NOMO-1 (cell line): ENCODE results near the gene SFTA2.

Source experiments
- DNase-seq, 2 experiments: peaks; one replicate each; lab custom pipeline; 2025; ENCODE audit not compliant: unreplicated experiment in 2 of 2; lab: John Stamatoyannopoulos, UW

The SFTA2 gene

DNA sequence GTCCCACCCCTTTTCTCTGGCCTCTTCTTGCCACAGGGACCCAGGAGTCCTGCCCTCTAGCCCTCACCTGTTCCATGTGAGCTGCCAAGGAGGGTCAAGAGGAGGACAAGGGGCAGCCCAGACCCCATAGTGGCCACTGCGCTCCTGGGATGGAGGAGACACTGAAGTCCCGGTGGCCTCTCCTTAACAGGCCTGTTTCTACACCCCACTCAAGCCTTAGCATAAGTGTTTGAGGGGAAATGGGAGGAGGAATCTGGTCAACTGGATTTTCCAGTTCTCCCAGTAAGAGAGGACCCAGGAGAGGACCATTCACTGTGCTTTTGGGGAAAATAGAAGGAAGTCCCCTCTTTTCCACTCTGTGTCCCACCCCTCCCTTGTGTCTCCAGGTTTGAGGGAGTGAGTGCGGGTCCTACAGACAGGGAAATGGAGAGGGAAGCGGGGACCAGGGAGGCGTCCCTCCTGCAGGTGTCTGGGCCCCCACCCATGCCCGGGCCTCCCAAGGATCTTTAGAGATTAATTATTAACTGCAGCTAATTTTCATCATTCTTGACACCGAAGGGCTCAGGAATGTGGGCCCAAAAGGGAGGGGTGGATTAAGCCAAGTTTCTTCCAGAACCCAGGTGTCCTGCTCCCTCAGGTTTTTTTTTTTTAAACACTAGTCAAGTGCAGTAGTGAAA lies at the start of gene SFTA2:
Gene SFTA2 (minus strand): TSS at position 202 of the 677 bp plus-strand sequence. CDS start 74 bp downstream, at position 128.
- DNase-seq: no peak

DNA sequence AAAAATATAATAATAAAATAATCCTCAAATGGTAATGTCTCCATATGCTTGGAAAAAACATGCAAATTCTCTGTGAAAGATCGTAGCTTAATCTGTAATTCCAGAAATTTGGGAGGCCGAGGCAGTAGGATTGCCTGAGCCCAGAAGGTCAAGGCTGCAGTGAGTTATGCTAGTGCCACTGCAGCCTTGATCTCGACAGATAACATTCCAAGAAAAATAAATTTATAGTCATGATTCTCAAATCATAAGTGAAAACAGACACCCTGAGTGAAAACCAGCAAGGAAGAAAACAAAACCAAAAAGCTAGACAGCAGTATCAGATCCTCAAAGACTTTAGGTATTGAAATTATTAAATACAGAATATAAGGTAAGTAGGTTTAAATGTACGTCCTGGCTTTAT lies 47.7 kb upstream of the SFTA2 start:
- no peak for DNase-seq

DNA sequence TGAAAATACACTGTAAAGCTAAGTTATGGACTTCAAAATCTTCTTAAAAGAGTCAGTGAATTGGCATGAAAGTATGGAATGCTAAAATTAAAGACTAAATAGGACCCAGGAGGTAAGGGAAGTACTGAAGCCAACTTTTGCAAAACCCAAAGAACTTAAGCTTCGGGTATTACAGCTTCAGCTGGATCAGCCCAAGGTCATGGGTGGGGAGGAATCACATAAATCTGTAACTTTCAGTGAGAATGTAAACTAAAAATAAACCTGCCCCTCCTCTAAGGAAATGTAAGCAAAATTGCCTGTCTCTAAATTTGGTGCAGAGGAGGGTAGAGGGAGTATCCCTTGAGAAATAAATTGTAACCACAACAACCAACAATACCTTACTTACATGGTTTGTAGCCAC lies 47.2 kb upstream of the SFTA2 start:
- no peak for DNase-seq

DNA sequence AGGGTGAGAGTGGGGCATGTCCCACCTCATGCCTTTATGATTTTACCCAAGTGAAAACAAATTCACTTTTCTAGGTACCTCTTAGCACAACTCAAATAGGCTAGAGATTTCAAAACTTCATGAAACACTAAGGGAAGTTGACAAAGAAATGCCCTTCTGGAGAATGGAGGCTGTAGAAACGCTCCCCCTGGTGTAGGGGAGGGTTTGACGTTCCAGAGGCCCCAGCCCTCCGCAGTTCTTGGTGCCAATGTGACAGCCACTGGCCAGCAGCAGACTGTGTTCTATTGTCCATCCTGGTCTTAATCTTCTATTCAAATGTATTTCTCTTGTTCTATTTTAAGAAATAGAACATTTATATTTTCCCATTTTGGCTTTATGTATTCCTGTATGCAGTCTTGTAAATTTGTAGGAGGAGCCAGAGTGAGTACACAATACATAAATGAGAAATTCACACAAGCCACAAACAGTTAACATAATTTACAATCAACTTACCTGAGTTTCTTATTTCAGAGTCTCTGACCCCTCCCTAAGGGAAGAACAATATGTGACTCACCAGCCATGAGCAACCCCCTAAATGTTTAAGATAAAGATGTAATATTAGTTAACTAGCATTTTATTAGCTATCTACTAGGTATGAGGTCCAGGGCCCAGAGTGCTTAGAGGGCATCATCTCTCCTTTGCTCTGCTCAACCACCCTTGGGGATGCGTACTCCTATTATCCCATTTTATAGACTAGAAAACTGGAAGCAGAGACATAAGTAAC lies 42.7 kb upstream of the SFTA2 start:
- peak in 1 of 2 experiments; percentile 11 for DNase-seq

DNA sequence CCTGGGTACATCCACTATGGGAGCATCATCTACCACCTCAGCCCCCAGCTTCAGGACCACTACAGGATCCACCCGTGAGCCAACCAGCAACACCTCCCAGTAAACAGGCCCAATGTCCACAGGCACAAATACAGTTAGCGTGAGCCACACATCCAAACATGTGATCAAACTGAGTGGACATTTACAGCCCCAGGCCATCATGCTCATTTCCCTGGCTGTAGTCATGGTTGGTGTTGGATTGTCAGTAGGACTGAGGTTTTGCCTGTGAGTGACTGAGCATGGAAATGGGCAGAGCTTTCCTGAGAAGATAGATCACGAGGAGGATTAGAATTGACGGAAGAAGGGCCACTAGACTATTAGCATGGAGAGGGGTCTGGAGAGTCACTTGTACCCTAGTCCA lies 40.8 kb upstream of the SFTA2 start:
- no peak for DNase-seq

DNA sequence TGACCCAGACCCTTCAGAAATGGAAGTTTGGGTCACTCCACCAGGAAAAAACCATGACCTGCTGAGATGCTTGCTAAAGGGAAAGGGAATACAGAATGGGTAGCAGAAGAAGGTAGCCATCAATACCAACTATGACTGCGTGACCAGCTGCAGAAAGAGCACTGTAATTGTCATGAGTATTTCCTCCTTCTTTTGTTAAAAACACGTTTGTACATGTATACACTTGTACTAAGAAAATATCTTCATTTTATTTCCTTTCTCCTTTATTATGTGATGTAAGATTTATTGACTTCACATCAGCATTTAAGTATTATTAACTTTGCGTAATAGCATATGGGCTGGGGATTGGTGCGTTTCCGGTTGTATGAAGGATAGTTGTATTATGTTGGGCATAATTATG lies 39.0 kb upstream of the SFTA2 start:
- no peak for DNase-seq

DNA sequence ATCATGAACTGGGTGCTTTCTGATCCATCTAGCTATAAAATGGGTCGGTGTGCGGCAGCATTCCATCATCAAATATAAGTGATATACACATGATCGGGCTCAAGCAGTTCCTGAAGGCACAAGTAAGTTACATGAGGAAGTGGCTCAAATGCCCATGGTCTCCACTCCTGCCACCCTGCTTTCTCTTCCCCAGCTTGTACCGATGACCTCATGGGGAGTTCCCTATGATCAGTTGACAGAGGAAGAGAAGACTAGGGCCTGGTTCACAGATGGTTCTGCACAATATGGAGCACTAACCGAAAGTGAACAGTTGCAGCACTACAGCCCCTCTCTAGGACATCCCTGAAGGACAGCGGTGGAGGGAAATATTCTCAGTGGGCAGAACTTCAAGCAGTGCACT lies 37.2 kb upstream of the SFTA2 start:
- peak; percentile 19 to 22 for DNase-seq

DNA sequence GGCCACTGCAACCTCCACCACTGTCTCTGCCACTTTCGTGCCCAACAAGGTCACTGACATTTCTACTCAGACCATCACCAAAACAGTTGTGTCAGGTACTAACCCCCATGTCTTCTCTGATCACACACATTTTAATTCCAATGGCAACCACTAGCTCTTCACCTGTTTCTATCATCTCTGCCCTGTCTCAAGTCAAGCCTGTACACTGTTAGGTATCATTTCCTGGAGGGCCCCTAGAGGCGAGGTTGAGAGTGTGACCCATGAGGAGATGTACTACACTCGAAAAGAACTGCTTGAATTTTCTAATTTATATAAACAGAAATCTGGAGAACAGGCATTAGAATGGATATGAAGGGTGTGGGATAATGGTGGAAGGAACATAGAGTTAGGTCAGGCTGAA lies 34.2 kb upstream of the SFTA2 start:
- DNase-seq: no peak

DNA sequence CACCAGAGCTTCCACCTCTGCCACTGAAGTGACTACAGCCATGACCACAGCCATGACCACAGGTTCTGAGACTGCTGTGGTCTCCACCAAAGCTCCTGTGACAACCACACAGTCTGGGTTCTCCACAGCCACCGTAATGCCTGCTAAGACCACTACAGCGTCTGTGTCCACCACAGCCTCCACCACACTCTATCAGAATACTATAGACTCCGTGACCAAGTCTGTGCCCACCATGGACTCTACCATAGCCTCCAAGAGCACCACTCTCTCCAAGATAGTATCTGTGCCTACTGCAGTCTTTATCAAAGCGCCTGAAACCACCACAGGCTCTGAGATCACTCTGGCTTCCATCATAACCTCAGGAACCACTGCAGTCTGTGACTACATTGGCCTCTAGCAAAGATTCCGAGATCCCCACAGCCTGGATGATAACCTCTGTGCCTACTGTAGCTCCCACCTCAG lies 33.2 kb upstream of the SFTA2 start:
- DNase-seq: no peak

DNA sequence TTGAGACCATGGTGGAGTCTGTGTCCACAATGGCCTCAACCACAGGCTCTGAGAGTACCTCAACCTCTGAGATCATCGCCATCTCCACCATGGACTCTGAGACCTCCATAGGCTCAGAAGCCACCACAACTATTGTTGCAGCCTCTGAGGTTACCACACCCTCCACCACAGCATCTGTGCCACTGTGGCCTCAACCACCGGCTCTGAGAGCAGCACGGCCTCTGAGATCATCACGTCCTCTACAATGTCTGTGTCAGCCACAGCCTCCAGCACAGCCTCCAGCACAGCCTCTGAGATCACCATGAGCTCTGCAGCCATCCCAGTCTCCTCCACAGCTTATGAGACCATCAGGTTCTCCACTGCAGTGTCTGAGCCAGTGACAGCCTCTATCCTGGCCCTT lies 32.1 kb upstream of the SFTA2 start:
- no peak for DNase-seq

DNA sequence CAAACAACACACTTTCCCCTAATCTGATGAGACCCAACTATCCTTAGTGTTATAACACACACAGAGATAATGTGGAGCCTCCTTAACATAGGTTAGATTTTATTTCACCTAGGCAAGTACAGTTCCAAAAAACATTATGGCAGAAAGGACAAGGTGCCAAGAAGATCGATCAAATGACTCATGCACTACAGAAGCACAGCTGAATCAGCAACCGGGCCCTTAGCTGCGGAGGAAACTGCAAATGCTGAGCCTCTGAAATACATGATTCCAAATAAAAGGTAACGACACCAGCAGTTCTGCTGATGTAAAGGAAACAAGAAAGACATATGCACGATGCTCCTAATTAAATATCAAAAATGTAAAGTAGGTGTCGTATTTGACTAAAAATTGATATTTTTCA lies 31.7 kb upstream of the SFTA2 start:
- no peak for DNase-seq

DNA sequence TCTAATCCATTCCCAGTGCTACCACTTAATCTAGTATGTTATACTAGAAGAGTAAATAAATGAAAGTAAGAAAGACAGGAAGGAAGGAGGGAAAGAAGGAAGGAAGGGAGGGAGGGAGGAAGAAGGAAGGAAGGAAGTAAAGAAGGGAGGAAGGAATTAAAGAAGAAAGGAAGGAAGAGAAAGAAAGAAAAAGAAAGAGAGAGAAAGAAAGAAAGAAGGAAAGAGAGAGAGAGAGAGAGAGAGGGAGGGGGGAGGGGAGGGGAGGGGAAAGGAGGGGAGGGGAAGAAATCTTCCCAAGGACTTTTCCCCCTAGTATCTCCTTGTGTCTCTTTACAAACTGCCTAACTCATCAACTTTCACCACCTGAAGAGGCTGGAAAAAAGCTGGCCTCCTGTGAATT lies 30.7 kb upstream of the SFTA2 start:
- DNase-seq: no peak

DNA sequence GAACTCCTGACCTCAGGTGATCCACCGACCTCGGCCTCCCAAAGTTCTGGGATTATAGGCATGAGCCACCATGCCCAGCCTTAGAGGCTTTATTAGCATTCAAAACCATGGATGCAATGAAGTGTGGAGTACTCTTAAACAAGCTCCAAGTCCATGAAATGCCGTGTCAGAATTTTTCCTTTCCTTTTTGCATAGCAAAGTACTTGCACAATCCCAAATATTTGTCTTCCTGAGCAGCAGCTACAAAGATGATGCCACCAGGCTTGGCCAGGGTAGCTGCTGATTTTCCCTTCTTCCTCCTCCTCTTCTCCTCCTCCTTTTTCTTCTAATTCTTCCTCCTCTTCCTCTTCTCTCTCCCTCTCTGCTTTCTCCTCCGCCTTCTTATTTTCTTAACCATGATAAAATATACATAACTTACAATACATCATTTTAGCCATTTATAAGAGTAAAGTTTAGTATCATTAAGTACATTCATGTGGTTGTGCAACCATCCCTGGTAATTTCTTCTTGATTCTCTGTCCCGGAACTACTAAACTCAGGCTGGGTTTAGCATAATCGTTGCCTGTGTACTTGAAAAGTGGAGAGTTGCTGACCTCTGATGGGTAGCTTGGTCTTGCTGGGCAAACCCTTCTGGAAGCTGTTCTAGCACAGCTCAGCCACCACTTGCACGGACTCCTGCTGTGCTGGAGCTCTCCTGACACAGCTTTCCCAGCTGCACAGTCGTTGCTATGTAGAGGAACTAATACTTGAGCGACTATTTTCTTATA lies 29.1 kb upstream of the SFTA2 start:
- DNase-seq: peak; percentile 10 to 49

DNA sequence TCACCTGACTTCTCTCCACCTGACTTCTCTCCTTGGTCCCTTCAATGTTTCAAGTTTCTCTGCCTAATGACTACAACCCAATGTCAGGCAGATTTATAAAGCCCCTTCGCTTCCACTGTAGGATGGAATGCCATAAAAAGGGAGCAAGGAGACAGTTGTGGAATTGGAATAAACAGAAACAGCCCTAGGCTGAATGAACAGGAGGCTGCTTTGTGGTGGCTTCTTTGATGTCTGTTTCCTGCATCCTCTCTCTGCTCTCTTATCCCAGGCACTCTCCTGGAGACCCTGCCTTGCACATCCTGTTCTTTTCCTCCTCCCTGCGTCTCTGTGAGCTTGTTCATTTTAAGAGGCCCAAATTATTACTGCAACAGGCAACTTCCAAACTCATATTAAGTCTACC lies 25.7 kb upstream of the SFTA2 start:
- DNase-seq: no peak

DNA sequence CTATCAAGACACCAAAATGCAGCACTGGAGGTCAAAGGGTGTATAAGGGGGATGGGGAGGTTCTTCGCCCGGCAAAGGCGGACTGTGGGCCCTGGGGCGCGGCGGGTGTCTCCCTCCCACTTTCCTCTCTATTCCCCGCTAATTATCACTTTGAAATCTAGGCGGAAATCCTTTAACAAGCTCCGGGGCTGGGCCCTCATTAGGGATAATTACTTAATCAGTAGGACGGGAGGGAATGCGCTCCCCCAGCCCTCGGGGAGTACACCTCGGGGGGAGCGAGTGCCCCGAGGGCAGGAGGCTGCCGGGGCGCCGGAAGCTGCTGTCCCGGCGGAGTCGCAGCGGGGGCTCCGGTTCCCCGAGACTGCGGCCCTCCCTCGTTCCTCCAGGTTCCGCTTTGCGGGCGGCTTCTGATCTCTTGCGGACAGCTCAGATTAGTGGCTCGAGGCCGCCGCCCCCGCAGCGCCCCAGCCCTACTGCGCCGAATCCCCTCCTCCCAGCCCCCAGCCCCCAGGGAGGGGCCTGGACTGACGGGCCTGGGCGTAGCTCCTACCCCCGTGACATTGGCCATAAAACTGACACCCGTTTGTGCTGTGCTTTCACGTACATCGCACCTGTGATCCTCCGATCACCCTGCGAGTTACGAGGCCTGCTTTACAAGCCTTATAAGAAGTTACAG lies 23.5 kb upstream of the SFTA2 start:
- peak; percentile 53 to 54 for DNase-seq

DNA sequence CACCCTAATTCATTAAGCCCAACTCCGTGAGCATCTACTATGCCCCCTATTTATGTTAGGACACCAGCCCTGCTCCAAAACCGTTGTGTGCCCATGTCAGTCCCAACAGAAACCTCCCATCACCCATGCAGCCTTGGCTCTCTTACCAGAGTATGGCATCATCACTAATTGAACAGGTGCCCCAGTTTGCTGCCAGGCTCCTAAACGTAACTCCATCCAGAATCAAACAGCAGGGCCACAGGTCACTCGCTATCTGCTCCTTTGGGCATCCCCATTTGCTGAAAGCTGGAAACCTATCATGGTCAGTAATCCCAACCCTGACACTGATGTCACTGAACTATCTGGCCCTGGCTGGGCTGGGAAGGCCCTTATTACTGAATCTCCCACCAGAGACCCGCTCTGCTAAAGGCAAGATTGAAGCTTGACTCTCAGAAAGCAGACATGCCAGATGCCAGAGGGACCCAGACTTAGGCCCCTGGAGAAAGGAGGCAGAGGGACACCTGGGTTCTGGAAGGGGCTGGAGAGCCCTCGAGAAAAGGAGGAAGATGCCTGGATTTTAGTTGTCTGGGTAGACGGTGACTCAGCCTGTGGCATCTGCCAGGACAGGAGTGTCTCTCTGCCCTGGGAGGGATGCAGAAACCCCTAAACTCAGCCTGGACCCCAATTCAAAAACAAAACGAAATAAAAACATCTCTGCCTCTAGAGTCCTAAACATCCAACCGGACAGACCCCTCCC lies 22.8 kb upstream of the SFTA2 start:
- DNase-seq: no peak

DNA sequence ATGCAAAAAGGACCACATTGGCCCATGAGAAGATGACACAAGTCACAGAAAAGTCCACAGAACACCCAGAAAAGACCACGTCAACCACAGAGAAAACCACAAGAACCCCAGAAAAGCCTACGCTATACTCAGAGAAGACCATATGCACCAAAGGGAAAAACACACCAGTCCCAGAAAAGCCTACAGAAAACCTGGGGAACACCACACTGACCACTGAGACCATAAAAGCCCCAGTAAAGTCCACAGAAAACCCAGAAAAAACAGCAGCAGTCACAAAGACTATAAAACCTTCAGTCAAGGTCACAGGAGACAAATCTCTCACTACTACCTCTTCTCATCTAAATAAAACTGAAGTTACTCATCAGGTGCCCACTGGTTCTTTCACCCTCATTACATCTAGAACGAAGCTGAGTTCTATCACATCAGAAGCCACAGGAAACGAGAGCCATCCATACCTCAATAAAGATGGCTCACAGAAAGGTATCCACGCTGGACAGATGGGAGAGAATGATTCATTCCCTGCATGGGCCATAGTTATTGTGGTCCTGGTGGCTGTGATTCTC lies 20.0 kb upstream of the SFTA2 start:
- no peak for DNase-seq

DNA sequence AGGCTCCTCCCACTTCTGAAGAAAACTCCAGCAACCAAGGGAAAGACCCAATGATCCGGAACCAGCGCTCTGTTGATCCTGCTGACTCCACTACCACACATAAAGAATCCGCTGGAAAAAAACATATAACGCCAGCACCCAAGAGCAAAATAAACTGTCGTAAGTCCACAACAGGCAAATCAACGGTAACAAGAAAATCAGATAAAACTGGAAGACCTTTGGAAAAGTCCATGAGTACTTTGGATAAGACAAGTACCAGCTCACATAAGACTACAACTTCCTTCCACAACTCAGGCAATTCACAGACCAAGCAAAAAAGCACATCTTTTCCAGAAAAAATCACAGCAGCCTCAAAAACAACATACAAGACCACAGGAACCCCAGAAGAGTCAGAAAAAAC lies 16.8 kb upstream of the SFTA2 start:
- DNase-seq: no peak

DNA sequence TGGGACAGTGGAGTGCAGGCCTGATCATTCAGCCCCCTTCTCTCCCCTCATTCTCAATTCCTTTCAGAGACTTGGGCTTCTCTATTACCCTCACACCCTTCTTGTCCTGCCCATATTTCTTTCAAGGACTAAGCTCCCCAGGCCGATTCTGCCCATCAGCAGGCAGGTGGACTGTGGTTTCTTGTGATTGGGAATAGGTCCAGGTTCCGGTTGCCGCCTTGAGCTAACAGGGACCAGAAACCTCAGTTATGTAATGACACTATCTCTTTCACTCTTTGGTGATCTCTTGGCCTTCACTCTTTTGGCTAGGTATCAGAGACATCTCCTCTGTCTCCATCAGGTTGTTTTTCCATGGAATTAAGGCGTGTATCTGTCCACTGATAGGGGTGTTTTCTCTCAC lies 15.3 kb upstream of the SFTA2 start:
- DNase-seq: no peak

DNA sequence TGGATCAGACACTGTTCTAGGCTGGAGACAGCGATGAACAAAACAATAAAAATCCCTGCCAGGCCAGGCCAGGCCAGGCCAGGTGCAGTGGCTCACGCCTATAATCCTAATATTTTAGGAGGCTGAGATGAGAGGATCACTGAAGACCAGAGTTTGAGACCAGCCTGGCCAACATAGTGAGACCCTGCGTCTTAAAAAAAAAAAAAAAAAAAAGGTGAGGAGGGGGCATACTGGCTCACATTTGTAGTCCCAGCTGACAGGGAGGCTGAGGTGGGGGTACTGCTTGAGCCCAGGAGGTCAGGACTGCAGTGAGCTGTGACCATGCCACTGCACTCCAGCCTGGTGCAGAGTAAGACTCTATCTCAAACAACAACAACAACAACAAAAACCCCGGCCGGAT lies 13.3 kb upstream of the SFTA2 start:
- DNase-seq: no peak
